ENCODE results near the gene MAPK1IP1L.

DNA sequence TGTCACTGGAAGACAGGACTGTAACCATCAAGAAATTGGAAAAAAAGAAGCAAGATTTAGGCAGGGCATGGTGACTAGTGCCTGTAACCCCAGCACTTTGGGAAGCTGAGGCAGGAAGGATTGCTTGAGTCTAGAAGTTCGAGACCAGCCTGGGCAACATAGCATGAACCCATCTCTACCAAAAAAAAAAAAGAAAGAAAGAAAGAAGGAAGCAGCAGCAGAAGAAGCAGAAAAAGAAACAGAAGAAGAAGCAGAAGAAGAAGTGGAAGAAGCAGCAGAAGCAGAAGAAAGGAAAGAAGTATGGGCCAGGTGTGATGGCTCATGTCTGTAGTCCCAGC lies 47.1 kb downstream of the MAPK1IP1L start:
- TF ChIP-seq POLR2A (IDR thresholded peaks at IDR 0.05): no peak
- TF ChIP-seq CTCF (IDR thresholded peaks at IDR 0.05 in 8 of 11, conservative IDR thresholded peaks at IDR 0.05 in 3 of 11): no peak
- no peak for TF ChIP-seq POLR2AphosphoS5 (IDR thresholded peaks at IDR 0.05)
